WERI-Rb-1 (cell line): Measurements from ENCODE around the gene NADSYN1.
A peak's percentile ranks its signal among the peaks of the same experiment; 100 is the strongest.
"Not testable (repeated sequence)": the region's sequence is repeated elsewhere in the genome, so short reads cannot be mapped to it uniquely, and the experiment has no call there.

Experiments used
- DNase-seq: peaks from one replicate; pipeline ENCODE4 v3.0.0-alpha.2; 2020
- H3K27ac ChIP-seq: fragments of 250-450 bp; sonication (Bioruptor Pico); 2 replicates; pipeline ENCODE4 v1.5.1; 2020; ENCODE audit warnings: mild to moderate bottlenecking, moderate library complexity
- H3K27me3 ChIP-seq: fragments of 250-450 bp; sonication (Bioruptor Pico); 2 replicates; pipeline ENCODE4 v1.5.1; 2021; ENCODE audit warnings: mild to moderate bottlenecking, low read depth, moderate library complexity; ENCODE audit not compliant: insufficient read depth, severe bottlenecking
- H3K36me3 ChIP-seq: fragments of 250-450 bp; sonication (Bioruptor Pico); 2 replicates; pipeline ENCODE4 v1.5.1; 2020; ENCODE audit warnings: mild to moderate bottlenecking, moderate library complexity
- H3K4me3 ChIP-seq: 2 replicates; pipeline ENCODE4 v1.5.1; 2011; ENCODE audit warnings: low read depth, mild to moderate bottlenecking, control low read depth, low read length
- H3K9me3 ChIP-seq: fragments of 250-450 bp; sonication (Bioruptor Pico); 2 replicates; pipeline ENCODE4 v1.5.1; 2021; ENCODE audit warnings: mild to moderate bottlenecking, moderate library complexity; ENCODE audit not compliant: severe bottlenecking
- CTCF ChIP-seq: IDR thresholded peaks from 2 replicates; pipeline ENCODE4 v1.5.1; 2011; ENCODE audit warnings: low read depth, mild to moderate bottlenecking, control low read depth, inconsistent platforms, low read length

Gene NADSYN1

DNA sequence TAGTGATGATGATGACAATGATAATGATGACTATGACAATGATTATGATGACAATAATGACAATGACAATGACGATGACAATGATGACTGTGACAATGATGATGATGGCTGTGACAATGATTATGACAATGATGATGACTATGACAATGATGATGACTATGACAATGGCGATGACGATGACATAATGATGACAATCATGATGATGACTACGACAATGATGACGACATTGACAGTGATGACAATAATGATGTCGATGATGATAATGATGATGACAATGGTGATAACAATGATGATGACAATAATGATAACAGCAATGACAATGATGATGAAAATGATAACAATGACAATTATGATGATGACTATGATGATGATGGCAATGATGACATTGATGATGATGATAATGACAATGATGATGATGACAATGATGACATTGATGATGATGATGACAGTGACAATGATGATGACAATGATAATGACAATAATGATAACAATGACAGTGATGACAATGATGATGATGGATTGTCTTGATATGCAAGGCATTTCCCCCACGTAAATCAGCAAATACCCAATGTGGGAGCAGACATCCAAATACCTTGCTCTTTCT is 42.5 kb upstream of the NADSYN1 start:
- TF ChIP-seq CTCF, result no peak
- no peak for DNase-seq
- H3K4me3 ChIP-seq, result no peak overlapping the region

DNA sequence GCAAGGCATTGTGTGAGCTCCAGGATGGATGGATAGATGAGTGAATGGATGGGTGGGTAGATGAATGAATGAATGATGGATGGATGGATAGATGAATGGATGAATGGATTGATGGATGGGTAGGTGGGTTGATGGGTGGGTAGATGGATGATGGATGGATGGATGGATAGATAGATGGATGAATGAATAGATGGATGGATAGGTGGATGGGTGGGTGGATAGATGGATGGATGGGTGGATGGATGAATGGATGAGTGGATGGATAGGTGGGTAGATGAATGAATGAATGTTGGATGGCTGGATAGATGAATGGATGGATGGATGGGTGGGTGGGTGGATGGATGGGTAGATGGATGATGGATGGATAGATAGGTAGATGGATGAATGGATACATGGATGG is 38.4 kb upstream of the NADSYN1 start:
- Histone ChIP-seq H3K4me3 (no peak overlapping the region), H3K27ac (no peak overlapping the region), H3K36me3 (no peaks in the 10 kb centered on the region), H3K27me3 (no peaks in the 10 kb centered on the region), H3K9me3 (no peaks in the 10 kb centered on the region)
- TF ChIP-seq CTCF, result no peak
- no peak for DNase-seq

More for the DNA sequence above, 42.5 kb upstream of the NADSYN1 start:
- no peak overlapping the region for H3K27ac ChIP-seq
- no peaks in the 10 kb centered on the region for H3K36me3 ChIP-seq
- no peaks in the 10 kb centered on the region for H3K9me3 ChIP-seq
- no peaks in the 10 kb centered on the region for H3K27me3 ChIP-seq

DNA sequence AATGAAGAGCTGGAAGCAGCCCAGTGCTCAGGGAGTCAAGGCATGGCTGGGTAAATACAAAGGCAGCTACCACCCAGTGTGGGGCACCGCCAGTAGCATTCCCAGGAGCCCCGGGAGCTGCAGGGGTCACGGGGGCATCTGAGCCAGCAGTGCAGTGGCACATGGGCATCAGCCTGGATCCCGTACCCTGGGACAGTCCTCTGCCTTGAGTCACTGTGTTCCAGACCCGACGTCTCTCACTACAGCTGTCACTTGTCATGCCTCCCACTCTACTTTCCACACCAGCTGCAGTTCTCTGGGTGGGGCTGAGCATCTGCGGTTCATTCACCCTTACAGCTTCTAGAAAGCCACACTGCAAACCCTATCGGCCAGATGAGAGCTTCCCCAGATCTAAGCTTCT is 34.4 kb upstream of the NADSYN1 start:
- H3K27me3 ChIP-seq, result no peaks in the 10 kb centered on the region
- H3K36me3 ChIP-seq, result no peaks in the 10 kb centered on the region
- no peak overlapping the region for H3K27ac ChIP-seq
- H3K9me3 ChIP-seq, result no peaks in the 10 kb centered on the region
- TF ChIP-seq CTCF, result no peak
- no peak for DNase-seq
- H3K4me3 ChIP-seq, result no peak overlapping the region

DNA sequence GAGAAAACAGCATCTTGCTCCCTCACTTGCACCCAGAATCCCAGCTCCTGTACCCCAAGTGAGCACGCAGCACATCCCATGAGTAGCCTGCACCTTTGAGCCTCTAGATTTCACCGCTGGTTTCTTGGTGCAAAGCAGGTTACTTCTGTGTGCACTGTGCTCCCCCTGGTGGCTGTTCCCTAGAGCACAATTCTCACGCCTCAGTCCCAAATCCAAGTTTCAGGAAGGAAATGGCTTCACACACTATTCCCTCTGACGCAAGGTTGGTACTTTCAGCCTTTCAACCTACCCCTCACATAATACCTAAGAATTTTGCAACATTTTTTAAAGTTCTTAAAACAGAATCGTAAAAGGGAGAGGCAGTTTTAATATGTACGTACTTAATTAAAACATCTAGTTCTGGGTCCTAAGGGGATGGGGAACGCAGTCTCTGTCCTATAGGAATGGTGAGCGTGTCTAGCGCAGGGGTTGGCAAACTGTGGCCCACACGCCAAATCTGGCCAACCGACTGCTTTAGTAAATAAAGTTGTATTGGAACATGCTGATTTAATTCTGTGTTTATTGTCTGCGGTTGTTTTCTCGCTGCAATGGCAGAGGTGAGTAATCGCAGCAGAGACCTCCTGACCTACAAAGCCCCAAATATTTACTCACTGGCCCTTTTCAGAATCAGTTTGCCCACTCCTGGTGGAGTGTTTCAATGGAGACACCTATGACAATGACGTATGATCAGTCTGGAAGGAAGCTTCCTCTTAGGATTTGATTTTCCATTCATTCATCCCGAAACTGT is 32.4 kb upstream of the NADSYN1 start:
- Histone ChIP-seq H3K27ac (no peak overlapping the region), H3K9me3 (no peaks in the 10 kb centered on the region), H3K36me3 (no peaks in the 10 kb centered on the region), H3K4me3 (no peak overlapping the region), H3K27me3 (no peaks in the 10 kb centered on the region)
- peak; percentile 68 for DNase-seq
- TF ChIP-seq CTCF, result peak; percentile 92

DNA sequence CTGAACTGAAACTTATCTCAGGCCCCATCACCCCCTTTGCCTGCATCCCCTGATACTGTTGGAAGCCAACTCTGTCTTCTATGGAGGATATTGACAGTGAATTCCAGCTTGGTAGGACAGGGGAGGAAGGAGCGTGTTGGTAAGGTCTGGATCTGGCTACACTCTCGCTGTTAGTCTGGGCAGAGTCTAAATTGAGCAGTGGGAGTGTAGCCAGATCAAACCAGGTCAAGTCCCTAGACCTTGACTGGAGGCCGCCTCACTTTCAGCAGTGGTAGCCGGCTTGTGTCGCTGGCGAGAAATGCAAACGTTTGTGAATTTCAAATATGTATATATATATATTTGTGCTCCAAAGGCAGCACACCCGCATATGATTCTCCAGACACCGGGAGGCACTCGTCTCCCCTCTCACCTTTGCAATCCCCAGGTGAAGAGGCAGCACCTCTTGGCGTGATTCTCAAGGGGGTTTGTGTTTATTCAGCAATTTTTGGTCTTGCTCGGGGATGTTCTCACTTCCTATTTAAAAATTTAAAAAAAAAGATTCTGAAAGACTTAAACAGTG is 31.5 kb upstream of the NADSYN1 start:
- H3K9me3 ChIP-seq, result no peaks in the 10 kb centered on the region
- no peak for DNase-seq
- H3K36me3 ChIP-seq, result no peaks in the 10 kb centered on the region
- TF ChIP-seq CTCF, result no peak
- H3K4me3 ChIP-seq, result no peak overlapping the region
- no peak overlapping the region for H3K27ac ChIP-seq
- no peaks in the 10 kb centered on the region for H3K27me3 ChIP-seq

- not testable (repeated sequence) for H3K9me3 ChIP-seq, DNase-seq, H3K27me3 ChIP-seq
Observed at GRCh38 chr11:71422318-71422717, 30.7 kb upstream of the NADSYN1 start.

More at GRCh38 chr11:71422318-71422717, 30.7 kb upstream of the NADSYN1 start:
- H3K4me3 ChIP-seq, H3K27ac ChIP-seq, H3K36me3 ChIP-seq: not testable (repeated sequence)
